Astrocyte of the cerebellum (primary cell): ENCODE results near the gene PDE4B.
A peak's percentile ranks its signal among the peaks of the same experiment; 100 is the strongest.

Source experiments
- DNase-seq: peaks from one replicate; pipeline ENCODE4 v3.0.0-alpha.2; 2011; ENCODE audit warnings: low read depth
- H3K4me3 ChIP-seq: 2 replicates; pipeline ENCODE4 v1.5.1; 2011; ENCODE audit warnings: mild to moderate bottlenecking, low read depth, low read length, moderate library complexity
- in situ Hi-C: cut with HindIII; loops from 2 replicates; pipeline ENCODE4 v1.10.0; 2017; ENCODE audit warnings: low sequenced_read_pairs
- TF ChIP-seq, protein P1 (sequence below): IDR thresholded peaks from 2 replicates; pipeline ENCODE4 v1.5.1; 2012; ENCODE audit warnings: low read length, low read depth, moderate library complexity, mild to moderate bottlenecking; ENCODE audit errors: missing control alignments

The PDE4B gene

DNA sequence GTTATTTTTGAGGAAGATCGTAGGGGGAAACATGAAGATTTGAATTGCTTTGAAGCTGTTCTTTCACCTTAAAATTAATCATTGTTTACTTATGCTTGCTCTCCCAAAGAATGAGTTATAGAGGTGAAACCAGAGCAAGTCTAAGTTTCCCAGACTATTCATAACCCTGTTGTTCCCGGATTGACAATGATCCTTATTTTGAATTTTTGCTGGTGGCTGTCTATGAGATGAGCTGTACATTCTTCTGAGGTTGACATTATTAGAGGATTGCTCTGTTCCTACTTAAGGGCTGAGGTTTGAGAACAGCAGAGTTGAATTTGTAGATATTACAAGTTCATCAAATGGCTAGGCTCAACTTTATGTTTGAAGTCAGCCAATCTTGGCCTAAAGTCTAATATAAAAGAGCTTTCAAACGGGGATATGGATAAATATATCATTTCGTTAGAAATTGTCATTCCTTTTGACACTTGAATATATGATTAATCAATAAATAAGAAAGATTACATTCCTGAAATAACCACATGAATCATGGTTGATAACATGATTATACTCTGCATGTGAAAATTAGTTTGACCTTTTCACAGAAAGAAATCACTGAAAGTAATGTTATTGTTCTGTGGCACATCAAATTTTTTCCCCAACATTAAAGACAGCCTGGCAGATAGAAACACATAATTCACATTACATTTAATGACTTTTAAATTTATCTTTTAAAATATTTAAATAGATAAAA lies 19.1 kb upstream of the PDE4B start:
- TF ChIP-seq, protein P1, sequence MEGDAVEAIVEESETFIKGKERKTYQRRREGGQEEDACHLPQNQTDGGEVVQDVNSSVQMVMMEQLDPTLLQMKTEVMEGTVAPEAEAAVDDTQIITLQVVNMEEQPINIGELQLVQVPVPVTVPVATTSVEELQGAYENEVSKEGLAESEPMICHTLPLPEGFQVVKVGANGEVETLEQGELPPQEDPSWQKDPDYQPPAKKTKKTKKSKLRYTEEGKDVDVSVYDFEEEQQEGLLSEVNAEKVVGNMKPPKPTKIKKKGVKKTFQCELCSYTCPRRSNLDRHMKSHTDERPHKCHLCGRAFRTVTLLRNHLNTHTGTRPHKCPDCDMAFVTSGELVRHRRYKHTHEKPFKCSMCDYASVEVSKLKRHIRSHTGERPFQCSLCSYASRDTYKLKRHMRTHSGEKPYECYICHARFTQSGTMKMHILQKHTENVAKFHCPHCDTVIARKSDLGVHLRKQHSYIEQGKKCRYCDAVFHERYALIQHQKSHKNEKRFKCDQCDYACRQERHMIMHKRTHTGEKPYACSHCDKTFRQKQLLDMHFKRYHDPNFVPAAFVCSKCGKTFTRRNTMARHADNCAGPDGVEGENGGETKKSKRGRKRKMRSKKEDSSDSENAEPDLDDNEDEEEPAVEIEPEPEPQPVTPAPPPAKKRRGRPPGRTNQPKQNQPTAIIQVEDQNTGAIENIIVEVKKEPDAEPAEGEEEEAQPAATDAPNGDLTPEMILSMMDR = no peak
- no peak for DNase-seq
- no peak overlapping the region for H3K4me3 ChIP-seq
- in situ Hi-C loops = no loop called here

DNA sequence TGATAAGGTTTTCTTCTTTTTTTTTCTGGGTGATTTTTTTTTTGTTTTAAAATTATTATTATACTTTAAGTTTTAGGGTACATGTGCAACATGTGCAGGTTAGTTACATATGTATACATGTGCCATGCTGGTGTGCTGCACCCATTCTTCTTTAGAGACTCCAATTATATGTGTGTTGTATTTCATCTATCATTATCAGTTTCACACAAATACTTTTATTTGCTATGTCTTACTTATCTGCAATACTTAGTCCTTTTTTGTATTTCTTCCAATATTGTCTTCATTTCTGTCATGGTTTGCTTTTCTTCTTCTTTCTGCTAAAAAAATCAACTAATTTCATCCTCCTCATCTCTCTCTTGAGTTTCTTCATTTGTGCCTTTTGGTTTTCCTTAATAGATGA lies 3.9 kb upstream of the PDE4B start:
- in situ Hi-C loops = no loop called here
- H3K4me3 ChIP-seq = no peak overlapping the region
- TF ChIP-seq, protein P1 = no peak

DNA sequence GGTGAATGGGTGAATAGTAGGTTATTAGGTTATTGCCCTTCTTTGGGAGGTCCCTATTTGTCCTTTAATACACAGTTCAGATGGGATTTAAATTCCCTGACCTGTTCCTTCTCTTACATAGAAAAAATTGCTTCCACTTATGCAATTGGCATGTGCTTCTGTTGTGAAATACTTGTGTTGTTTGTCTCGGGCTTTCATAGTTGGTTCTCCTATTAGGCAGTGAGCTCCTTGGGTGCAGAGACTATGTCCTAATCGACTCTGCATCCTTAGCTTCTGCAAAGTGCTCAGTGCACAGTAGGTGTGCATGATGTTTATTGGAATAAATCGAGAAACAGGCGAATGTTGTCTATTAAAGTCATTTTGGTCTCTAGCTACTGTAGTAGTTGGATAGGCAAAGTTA lies 1.3 kb upstream of the PDE4B start:
- TF ChIP-seq, protein P1 = no peak
- no peak overlapping the region for H3K4me3 ChIP-seq
- in situ Hi-C loops = no loop called here
- no peak for DNase-seq

More for the DNA sequence above, 3.9 kb upstream of the PDE4B start:
- DNase-seq = no peak

DNA sequence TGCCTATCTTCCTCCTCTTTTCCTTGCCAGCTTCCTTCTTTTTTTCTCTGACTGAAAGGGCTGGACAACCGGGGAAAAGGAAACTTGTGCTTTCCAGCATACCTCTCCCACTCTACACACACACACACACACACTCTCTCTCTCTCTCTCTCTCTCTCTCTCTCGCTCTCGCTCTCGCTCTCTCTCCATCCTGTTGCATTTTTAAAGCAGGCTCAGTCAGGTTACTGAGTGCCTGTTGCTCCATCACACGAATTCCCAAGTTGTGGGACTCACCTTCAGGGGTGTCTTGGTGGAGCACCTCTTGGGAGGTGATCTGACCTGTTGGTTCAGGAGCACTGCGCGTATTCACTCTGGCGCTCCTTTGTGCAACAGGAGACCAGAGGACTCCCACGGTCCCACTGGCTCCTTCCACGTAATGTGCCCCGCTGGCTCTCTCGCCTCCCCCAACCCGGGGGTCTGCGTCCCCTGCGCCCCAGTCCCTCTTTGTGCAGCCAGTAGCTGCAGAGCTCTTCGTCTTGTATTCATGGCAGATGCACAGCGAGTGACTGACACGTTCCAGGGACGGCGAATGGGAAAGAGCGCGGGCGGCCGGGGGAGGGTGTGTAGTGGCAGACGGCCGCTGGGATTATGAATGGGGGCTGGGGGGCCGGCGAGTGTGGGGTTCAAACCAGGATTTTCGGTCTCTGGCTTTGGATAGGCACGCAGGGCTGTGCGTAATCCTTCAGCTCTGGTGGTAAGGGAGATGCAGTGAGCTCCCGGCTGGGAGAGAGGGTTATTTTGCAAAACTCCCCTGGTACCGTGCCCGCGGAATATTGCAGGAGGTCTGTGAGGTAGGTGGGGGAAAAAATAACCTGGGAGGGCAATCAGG lies 660 bp upstream of the PDE4B start:
- DNase-seq = no peak
- H3K4me3 ChIP-seq = peak overlapping the region; percentile 46
- in situ Hi-C loops = no loop called here
- TF ChIP-seq, protein P1 = no peak

DNA sequence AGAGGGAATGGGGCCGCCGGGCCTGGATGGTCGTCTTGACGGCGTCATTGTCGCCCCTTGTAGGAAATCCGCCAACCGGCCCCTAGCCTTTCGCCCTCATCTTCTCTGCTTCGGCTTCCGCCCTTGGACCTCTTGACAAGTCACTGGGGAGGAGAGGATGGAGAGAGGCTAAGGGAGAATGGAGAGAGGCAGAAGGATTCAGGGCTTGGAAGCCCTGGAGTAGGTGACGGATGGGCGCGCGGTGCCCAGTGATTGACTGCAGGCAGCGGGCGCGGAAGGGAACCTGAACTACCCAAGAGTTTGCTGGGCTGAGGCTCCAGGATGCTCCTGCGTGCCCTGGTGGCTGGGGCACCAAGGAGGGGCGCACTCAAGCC lies 651 bp downstream of the PDE4B start:
- TF ChIP-seq, protein P1 = no peak
- in situ Hi-C loops = no loop called here
- no peak for DNase-seq
- H3K4me3 ChIP-seq = peak overlapping the region; percentile 46

DNA sequence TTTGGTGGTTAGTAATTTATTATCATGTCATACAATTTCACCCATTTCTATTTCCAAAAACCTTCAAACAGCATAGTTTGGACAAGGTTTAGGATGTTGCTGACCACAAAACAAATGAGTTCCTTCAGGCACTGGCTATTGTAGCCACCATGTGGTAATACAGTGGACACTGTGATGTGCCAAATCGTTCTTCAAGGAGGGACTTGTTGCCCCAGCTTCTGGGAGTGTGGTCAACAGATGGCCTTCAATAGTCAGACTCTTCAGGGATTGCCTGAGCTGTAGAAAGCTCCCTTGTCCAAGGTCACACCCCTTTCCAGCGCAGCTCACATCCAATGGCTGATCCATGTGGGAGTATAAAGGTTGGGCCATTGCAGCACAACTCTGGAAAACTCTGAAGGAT lies 2.6 kb downstream of the PDE4B start:
- DNase-seq = no peak
- TF ChIP-seq, protein P1 = no peak
- in situ Hi-C loops = no loop called here
- no peak overlapping the region for H3K4me3 ChIP-seq
